Osteoblast (primary cell): ENCODE measurements around the gene DCLRE1B. TPM values are rescaled to one million over a fixed set of nuclear protein-coding genes. Genes with fewer than 3 reads are reported as not detected.
A peak's percentile ranks its signal among the peaks of the same experiment; 100 is the strongest.

ENCODE experiments used
- DNase-seq: peaks from one replicate; pipeline ENCODE4 v3.0.0; 2011; ENCODE audit warnings: low spot score, mixed read lengths; ENCODE audit not compliant: insufficient read length; ENCODE audit errors: missing footprints
- H2AFZ ChIP-seq: 2 replicates; pipeline ENCODE4 v1.6.0; 2011; ENCODE audit warnings: mild to moderate bottlenecking, low read length
- H3K27ac ChIP-seq: 2 replicates; pipeline ENCODE4 v1.5.1; 2011; ENCODE audit warnings: mild to moderate bottlenecking, low read depth, low read length, moderate library complexity
- H3K27me3 ChIP-seq: 2 replicates; pipeline ENCODE4 v1.6.0; 2012; ENCODE audit warnings: mild to moderate bottlenecking, control low read depth, inconsistent platforms, low read length, moderate library complexity; ENCODE audit not compliant: insufficient read depth
- H3K36me3 ChIP-seq: 2 replicates; pipeline ENCODE4 v1.5.1; 2011; ENCODE audit warnings: mild to moderate bottlenecking, low read length, control low read depth, moderate library complexity; ENCODE audit not compliant: insufficient read depth
- H3K4me1 ChIP-seq: 2 replicates; pipeline ENCODE4 v1.5.1; 2011; ENCODE audit warnings: mild to moderate bottlenecking, low read length, control low read depth, moderate library complexity; ENCODE audit not compliant: insufficient read depth
- H3K4me2 ChIP-seq: 2 replicates; pipeline ENCODE4 v1.6.0; 2011; ENCODE audit warnings: mild to moderate bottlenecking, low read length; ENCODE audit not compliant: insufficient read depth
- H3K4me3 ChIP-seq: fragments of 200-600 bp; sonication (generic); 3 replicates; pipeline ENCODE4 v1.5.1; 2012; ENCODE audit warnings: mild to moderate bottlenecking, low read length, inconsistent platforms; ENCODE audit not compliant: insufficient read depth
- H3K79me2 ChIP-seq: 2 replicates; pipeline ENCODE4 v1.6.0; 2012; ENCODE audit warnings: mild to moderate bottlenecking, low read length, control low read depth, inconsistent platforms; ENCODE audit not compliant: insufficient read depth
- H3K9me3 ChIP-seq: 2 replicates; pipeline ENCODE4 v1.5.1; 2011; ENCODE audit warnings: low read depth, low read length, control low read depth
- H4K20me1 ChIP-seq: 2 replicates; pipeline ENCODE4 v1.6.0; 2012; ENCODE audit warnings: mild to moderate bottlenecking, low read length, control low read depth; ENCODE audit not compliant: insufficient read depth
- total RNA-seq: library from RNA; depleted of rRNA; stranded (reverse); fragments of >200 nt; gene quantifications from 2 replicates; pipeline ENCODE4 v1.2.3, GENCODE V29; 2012
- TF ChIP-seq, protein P1 (sequence below): IDR thresholded peaks from 2 replicates; pipeline ENCODE4 v1.5.1; 2011; ENCODE audit warnings: mild to moderate bottlenecking, low read depth, low read length, moderate library complexity; ENCODE audit errors: extremely low read depth

The DCLRE1B gene
- total RNA-seq, 1 donor = 3.6 TPM

DNA sequence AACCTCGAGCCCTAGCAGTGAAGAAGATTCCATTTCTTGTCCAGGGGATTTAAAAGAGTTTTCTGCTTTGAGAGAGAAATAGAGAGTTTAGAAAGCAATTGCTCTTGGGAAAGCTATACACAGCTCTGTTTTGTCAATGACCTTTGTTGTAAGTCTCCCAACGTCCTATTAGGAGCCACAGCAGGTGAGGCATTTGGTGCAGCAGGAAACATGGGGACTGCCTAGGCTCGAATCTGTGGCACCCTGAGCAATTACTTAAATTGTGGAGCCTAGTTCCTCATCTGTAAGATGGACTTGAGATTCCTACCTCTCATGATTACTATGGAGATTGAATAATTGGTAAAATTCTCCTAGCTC lies 8.2 kb downstream of the DCLRE1B start:
- Histone ChIP-seq H2AFZ (peak overlapping the region; percentile 60), H3K4me1 (peaks cover 11% of the 10 kb centered on the region), H4K20me1 (no peaks in the 10 kb centered on the region), H3K27ac (peak overlapping the region; percentile 20), H3K79me2 (no peaks in the 10 kb centered on the region), H3K4me2 (no peak overlapping the region), H3K4me3 (no peak overlapping the region), H3K27me3 (no peaks in the 10 kb centered on the region), H3K9me3 (no peaks in the 10 kb centered on the region), H3K36me3 (peaks cover 18% of the 10 kb centered on the region)
- TF ChIP-seq, protein P1, sequence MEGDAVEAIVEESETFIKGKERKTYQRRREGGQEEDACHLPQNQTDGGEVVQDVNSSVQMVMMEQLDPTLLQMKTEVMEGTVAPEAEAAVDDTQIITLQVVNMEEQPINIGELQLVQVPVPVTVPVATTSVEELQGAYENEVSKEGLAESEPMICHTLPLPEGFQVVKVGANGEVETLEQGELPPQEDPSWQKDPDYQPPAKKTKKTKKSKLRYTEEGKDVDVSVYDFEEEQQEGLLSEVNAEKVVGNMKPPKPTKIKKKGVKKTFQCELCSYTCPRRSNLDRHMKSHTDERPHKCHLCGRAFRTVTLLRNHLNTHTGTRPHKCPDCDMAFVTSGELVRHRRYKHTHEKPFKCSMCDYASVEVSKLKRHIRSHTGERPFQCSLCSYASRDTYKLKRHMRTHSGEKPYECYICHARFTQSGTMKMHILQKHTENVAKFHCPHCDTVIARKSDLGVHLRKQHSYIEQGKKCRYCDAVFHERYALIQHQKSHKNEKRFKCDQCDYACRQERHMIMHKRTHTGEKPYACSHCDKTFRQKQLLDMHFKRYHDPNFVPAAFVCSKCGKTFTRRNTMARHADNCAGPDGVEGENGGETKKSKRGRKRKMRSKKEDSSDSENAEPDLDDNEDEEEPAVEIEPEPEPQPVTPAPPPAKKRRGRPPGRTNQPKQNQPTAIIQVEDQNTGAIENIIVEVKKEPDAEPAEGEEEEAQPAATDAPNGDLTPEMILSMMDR = no peak
- no peak for DNase-seq

DNA sequence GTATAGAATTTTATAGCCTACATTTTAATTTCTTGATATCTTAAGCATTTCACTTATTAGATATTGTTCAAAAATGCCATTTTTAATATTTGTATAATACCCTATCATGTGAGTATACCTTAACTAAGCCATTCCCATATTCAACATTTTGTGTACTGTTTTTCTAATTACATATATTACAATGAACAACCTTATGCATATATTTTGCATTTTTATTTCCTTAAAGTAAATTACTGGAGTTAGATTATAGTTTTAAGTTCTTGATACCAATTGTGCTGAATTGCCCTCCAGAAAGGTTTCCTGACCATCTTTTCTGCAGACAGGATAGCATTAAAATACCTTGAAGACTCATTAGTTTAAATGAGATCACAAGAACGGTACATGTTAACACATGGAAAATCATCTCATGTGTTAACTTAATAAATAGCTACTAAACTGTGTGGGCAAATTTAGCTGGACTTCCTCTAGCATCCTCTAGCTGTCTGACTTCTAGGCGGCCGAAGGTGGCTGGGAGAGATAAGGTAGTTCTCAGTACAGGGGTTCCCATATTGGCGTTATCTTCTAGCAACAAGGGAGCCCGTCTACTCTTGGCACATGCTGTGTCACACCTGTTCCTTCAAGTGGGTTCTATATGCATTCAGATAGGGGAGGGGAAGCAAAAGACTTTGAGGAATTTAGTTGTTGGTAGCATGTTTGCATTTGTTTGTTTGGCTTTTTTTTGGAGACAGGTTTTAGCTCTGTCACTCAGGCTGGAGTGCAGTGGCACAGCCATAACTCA lies 8.9 kb downstream of the DCLRE1B start:
- Histone ChIP-seq H2AFZ (no peak overlapping the region), H4K20me1 (no peaks in the 10 kb centered on the region), H3K9me3 (no peaks in the 10 kb centered on the region), H3K27me3 (no peaks in the 10 kb centered on the region), H3K4me2 (no peak overlapping the region), H3K27ac (no peak overlapping the region), H3K36me3 (peaks cover 12% of the 10 kb centered on the region), H3K4me1 (peaks cover 11% of the 10 kb centered on the region), H3K4me3 (no peak overlapping the region), H3K79me2 (no peaks in the 10 kb centered on the region)
- DNase-seq = no peak
- TF ChIP-seq, protein P1 = no peak

DNA sequence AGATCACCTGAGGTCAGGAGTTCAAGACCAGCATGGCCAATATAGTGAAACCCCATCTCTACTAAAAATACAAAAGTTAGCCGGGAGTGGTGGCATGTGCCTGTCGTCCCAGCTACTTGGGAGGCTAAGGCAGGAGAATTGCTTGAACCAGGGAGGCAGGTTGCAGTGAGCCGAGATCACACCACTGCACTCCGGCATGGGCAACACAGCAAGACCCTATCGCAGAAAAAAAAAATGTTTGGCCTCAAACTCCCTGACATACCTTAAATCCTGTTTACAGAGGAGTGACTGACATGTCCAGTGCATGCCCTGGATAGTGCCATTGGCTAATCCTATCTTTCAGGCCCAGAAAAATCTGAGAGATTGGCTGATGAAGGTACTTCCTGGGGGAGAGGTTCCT lies 11.8 kb downstream of the DCLRE1B start:
- Histone ChIP-seq H3K4me2 (no peak overlapping the region), H3K27me3 (no peaks in the 10 kb centered on the region), H3K4me1 (peaks cover 11% of the 10 kb centered on the region), H3K36me3 (peaks cover 3% of the 10 kb centered on the region), H3K27ac (no peak overlapping the region), H4K20me1 (no peaks in the 10 kb centered on the region), H2AFZ (no peak overlapping the region), H3K79me2 (no peaks in the 10 kb centered on the region), H3K4me3 (no peak overlapping the region), H3K9me3 (no peaks in the 10 kb centered on the region)
- TF ChIP-seq, protein P1 = no peak
- DNase-seq = no peak

DNA sequence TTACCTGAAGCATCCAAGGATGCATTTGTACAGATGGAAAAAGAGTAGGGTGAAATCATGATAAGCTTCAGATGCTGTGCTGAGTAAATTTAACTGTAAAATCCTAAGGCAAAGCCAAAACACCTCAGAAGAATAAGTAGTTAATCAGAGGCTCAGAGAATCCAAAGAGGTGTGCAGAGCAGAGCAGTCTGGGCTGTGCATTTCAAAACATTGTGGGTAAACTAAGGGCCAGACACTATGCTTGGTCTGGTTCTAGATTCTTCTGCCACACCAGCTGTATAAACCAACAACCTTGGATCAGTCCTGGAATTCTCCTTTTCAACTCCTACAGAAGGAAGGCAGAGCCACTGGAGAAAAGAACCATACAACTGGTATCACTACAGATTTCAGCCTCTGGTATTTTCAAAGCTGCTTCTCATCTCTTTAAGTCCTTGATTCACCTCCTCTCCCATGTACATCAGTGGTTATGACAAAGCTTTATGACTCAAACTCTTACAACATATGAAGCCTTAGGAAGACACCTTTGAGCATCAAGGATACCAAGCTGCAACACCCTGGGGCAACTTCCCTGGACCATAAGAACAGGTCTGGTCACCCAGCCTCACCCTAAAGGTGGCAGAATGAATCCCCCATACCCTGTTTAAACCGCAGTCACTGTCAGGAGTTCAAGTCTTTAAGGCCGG lies 12.4 kb downstream of the DCLRE1B start:
- H3K27me3 ChIP-seq = no peaks in the 10 kb centered on the region
- H2AFZ ChIP-seq = no peak overlapping the region
- peaks cover 3% of the 10 kb centered on the region for H3K36me3 ChIP-seq
- TF ChIP-seq, protein P1 = no peak
- no peak overlapping the region for H3K4me2 ChIP-seq
- no peaks in the 10 kb centered on the region for H3K9me3 ChIP-seq
- H3K79me2 ChIP-seq = no peaks in the 10 kb centered on the region
- no peak overlapping the region for H3K27ac ChIP-seq
- H3K4me3 ChIP-seq = no peak overlapping the region
- peaks cover 10% of the 10 kb centered on the region for H3K4me1 ChIP-seq
- peak; percentile 51 for DNase-seq
- no peaks in the 10 kb centered on the region for H4K20me1 ChIP-seq
